BE2C (cell line): ENCODE data around the gene NAT9.
A peak's percentile ranks its signal among the peaks of the same experiment; 100 is the strongest.

Experiments
- DNase-seq: peaks from one replicate; pipeline ENCODE4 v3.0.0-alpha.2; 2020
- H3K27me3 ChIP-seq: fragments of 250-450 bp; sonication (Bioruptor Pico); 2 replicates; pipeline ENCODE4 v1.5.1; 2020; ENCODE audit warnings: mild to moderate bottlenecking
- H3K36me3 ChIP-seq: fragments of 250-450 bp; sonication (Bioruptor Pico); 2 replicates; pipeline ENCODE4 v1.5.1; 2020; ENCODE audit warnings: mild to moderate bottlenecking
- H3K4me1 ChIP-seq: fragments of 250-450 bp; sonication (Bioruptor Pico); 2 replicates; pipeline ENCODE4 v1.5.1; 2020
- H3K4me3 ChIP-seq: 2 replicates; pipeline ENCODE4 v1.5.1; 2011; ENCODE audit warnings: low read depth, low read length
- H3K9me3 ChIP-seq: fragments of 250-450 bp; sonication (Bioruptor Pico); 2 replicates; pipeline ENCODE4 v1.5.1; 2020
- CTCF ChIP-seq: IDR thresholded peaks from 2 replicates; pipeline ENCODE4 v1.5.1; 2012; ENCODE audit warnings: mild to moderate bottlenecking, low read depth, low read length

Gene NAT9

GRCh38 chr17:74773871-74774286, 2.3 kb downstream of the NAT9 start:
- H3K36me3 ChIP-seq: peaks cover 29% of the 10 kb centered on the region
- no peak for DNase-seq

GRCh38 chr17:74773414-74773813, 2.7 kb downstream of the NAT9 start:
- Histone ChIP-seq H3K4me3 (no peak overlapping the region), H3K36me3 (peaks cover 29% of the 10 kb centered on the region), H3K27me3 (no peaks in the 10 kb centered on the region), H3K4me1 (peaks cover 4% of the 10 kb centered on the region; the same call in 1 of the 2 replicates), H3K9me3 (no peaks in the 10 kb centered on the region)
- no peak for TF ChIP-seq CTCF
- no peak for DNase-seq

More at GRCh38 chr17:74773871-74774286, 2.3 kb downstream of the NAT9 start:
- no peak for TF ChIP-seq CTCF
- no peak overlapping the region for H3K4me3 ChIP-seq
- peaks cover 4% of the 10 kb centered on the region; the same call in 1 of the 2 replicates for H3K4me1 ChIP-seq
- no peaks in the 10 kb centered on the region for H3K9me3 ChIP-seq
- H3K27me3 ChIP-seq: no peaks in the 10 kb centered on the region

GRCh38 chr17:74772053-74772452, 4.1 kb downstream of the NAT9 start:
- H3K4me1 ChIP-seq: peaks cover 4% of the 10 kb centered on the region; the same call in 1 of the 2 replicates
- TF ChIP-seq CTCF: no peak

GRCh38 chr17:74771319-74771914, 4.7 kb downstream of the NAT9 start:
- H3K27me3 ChIP-seq: no peaks in the 10 kb centered on the region
- no peak overlapping the region for H3K4me3 ChIP-seq
- no peak for TF ChIP-seq CTCF
- H3K4me1 ChIP-seq: peaks cover 4% of the 10 kb centered on the region; the same call in 1 of the 2 replicates
- no peaks in the 10 kb centered on the region for H3K9me3 ChIP-seq
- no peak for DNase-seq
- peaks cover 29% of the 10 kb centered on the region for H3K36me3 ChIP-seq

More at GRCh38 chr17:74772053-74772452, 4.1 kb downstream of the NAT9 start:
- H3K27me3 ChIP-seq: no peaks in the 10 kb centered on the region
- DNase-seq: no peak
- peaks cover 29% of the 10 kb centered on the region for H3K36me3 ChIP-seq
- no peaks in the 10 kb centered on the region for H3K9me3 ChIP-seq
- no peak overlapping the region for H3K4me3 ChIP-seq

GRCh38 chr17:74770498-74771318, 5.4 kb downstream of the NAT9 start:
- peak; percentile 93 for TF ChIP-seq CTCF
- Histone ChIP-seq H3K9me3 (no peaks in the 10 kb centered on the region), H3K36me3 (peaks cover 29% of the 10 kb centered on the region), H3K4me1 (peaks cover 4% of the 10 kb centered on the region; the same call in 1 of the 2 replicates), H3K27me3 (no peaks in the 10 kb centered on the region), H3K4me3 (no peak overlapping the region)
- DNase-seq: peak; percentile 79
